Glutamatergic neuron (in vitro differentiated cells): ENCODE data around the gene CCS. TPM values are rescaled to one million over a fixed set of nuclear protein-coding genes. Genes with fewer than 3 reads are reported as not detected.

Experiments
- DNase-seq: peaks from one replicate; pipeline ENCODE4 v3.0.0; 2022
- H3K27ac Mint-ChIP-seq: one replicate; pipeline ENCODE4 v1.8.0; 2020; ENCODE audit warnings: mild to moderate bottlenecking, mixed read lengths, inconsistent platforms; ENCODE audit not compliant: unreplicated experiment
- H3K27me3 Mint-ChIP-seq: one replicate; pipeline ENCODE4 v1.8.0; 2020; ENCODE audit warnings: mild to moderate bottlenecking, moderate library complexity, mixed read lengths, inconsistent platforms; ENCODE audit not compliant: unreplicated experiment
- H3K36me3 Mint-ChIP-seq: one replicate; pipeline ENCODE4 v1.8.0; 2020; ENCODE audit warnings: mild to moderate bottlenecking, mixed read lengths, inconsistent platforms; ENCODE audit not compliant: unreplicated experiment
- H3K4me1 Mint-ChIP-seq: one replicate; pipeline ENCODE4 v1.8.0; 2020; ENCODE audit warnings: mild to moderate bottlenecking, low read depth, mixed read lengths, inconsistent platforms; ENCODE audit not compliant: unreplicated experiment
- H3K4me3 Mint-ChIP-seq: one replicate; pipeline ENCODE4 v1.8.0; 2020; ENCODE audit warnings: mild to moderate bottlenecking, mixed read lengths, inconsistent platforms; ENCODE audit not compliant: unreplicated experiment
- H3K9me3 Mint-ChIP-seq: one replicate; pipeline ENCODE4 v1.8.0; 2020; ENCODE audit warnings: mild to moderate bottlenecking, moderate library complexity, mixed read lengths, inconsistent platforms; ENCODE audit not compliant: unreplicated experiment
- total RNA-seq: library from RNA; stranded (reverse); fragmentation: NEBNext Ultra II Directional; extraction: Animal tissue kit (Norgen Biotek cat#: 25700); gene quantifications from one replicate; pipeline ENCODE4 v1.2.1, GENCODE V29; 2021; ENCODE audit not compliant: unreplicated experiment
- TF ChIP-seq, protein P1 (sequence below): fragments of 200-600 bp; sonication (generic); IDR thresholded peaks from one replicate; pipeline ENCODE4 v1.5.0; 2021; ENCODE audit not compliant: partially characterized antibody, unreplicated experiment

The CCS gene
- total RNA-seq, 1 donor from 2014 or later, result 65.1 TPM

DNA sequence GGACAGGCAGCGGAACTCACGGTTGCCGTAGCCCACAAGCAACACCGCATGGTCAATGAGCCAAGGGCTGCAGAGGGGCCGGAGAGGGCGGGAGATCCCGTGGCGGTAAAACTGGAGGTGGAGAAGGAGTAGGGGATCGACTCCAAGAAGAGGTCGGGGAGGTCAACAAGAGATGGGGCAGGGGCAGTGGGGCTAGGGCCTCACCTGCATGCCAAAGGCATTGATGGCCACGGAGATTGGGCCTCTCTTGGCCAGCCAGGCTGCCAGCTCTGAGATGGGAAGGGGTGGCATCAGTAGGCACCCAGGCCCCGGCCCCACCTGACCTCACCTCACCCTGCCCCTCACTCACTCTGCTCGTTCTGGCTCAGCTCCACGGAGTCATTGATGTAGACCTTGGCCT is 28.4 kb upstream of the CCS start:
- Mint-ChIP-seq H3K4me3 (no peak overlapping the region), H3K36me3 (no peaks in the 10 kb centered on the region), H3K27ac (no peak overlapping the region), H3K4me1 (peaks cover 6% of the 10 kb centered on the region), H3K9me3 (peaks cover 8% of the 10 kb centered on the region), H3K27me3 (peaks cover 8% of the 10 kb centered on the region)
- TF ChIP-seq, protein P1, sequence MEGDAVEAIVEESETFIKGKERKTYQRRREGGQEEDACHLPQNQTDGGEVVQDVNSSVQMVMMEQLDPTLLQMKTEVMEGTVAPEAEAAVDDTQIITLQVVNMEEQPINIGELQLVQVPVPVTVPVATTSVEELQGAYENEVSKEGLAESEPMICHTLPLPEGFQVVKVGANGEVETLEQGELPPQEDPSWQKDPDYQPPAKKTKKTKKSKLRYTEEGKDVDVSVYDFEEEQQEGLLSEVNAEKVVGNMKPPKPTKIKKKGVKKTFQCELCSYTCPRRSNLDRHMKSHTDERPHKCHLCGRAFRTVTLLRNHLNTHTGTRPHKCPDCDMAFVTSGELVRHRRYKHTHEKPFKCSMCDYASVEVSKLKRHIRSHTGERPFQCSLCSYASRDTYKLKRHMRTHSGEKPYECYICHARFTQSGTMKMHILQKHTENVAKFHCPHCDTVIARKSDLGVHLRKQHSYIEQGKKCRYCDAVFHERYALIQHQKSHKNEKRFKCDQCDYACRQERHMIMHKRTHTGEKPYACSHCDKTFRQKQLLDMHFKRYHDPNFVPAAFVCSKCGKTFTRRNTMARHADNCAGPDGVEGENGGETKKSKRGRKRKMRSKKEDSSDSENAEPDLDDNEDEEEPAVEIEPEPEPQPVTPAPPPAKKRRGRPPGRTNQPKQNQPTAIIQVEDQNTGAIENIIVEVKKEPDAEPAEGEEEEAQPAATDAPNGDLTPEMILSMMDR, result no peak
- no peak for DNase-seq

DNA sequence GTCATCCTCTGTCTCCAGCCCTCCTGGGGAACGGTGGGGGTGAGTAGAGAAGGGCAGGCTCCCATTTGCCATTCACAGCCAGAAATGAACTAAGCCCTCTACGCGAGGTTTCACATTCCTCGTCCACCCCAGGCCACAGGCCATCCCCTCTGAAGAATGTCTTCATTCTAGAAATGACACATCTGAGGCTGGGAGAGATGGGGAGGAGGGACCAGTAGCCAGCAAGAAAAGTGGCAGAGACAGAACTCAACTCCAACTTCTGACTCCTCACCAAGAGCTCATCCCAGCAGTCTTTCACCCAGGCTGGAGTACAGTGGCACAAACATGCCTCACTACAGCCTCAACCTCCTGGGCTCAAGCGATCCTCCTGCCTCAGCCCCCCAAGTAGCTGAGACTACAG is 28.0 kb upstream of the CCS start:
- Mint-ChIP-seq H3K4me1 (peaks cover 7% of the 10 kb centered on the region), H3K36me3 (no peaks in the 10 kb centered on the region), H3K27ac (no peak overlapping the region), H3K4me3 (no peak overlapping the region), H3K27me3 (peaks cover 8% of the 10 kb centered on the region), H3K9me3 (peaks cover 8% of the 10 kb centered on the region)
- DNase-seq, result no peak
- TF ChIP-seq, protein P1, result no peak

DNA sequence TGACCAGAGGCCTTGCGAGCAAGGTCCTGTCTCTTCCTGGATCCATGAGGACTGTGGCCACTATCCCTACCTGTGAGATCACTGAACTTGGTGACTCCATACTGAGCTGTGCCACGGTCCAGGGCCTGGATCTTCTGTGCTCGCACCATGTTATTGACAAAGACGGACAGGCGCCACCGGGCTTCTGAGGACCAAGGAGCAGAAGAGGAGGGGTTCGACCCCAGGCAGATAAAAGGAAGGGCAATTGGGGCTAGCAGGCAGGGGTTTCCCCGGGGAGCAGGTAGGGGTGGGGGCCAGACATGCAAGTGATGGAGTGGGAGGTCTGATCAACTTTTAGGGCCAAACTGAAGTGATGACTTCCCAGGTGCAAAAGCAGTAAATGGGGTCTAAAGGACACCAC is 26.8 kb upstream of the CCS start:
- H3K4me1 Mint-ChIP-seq, result peaks cover 14% of the 10 kb centered on the region
- TF ChIP-seq, protein P1, result no peak
- no peak for DNase-seq
- no peak overlapping the region for H3K27ac Mint-ChIP-seq
- H3K36me3 Mint-ChIP-seq, result no peaks in the 10 kb centered on the region
- H3K4me3 Mint-ChIP-seq, result no peak overlapping the region
- H3K9me3 Mint-ChIP-seq, result peaks cover 7% of the 10 kb centered on the region
- peaks cover 4% of the 10 kb centered on the region for H3K27me3 Mint-ChIP-seq

DNA sequence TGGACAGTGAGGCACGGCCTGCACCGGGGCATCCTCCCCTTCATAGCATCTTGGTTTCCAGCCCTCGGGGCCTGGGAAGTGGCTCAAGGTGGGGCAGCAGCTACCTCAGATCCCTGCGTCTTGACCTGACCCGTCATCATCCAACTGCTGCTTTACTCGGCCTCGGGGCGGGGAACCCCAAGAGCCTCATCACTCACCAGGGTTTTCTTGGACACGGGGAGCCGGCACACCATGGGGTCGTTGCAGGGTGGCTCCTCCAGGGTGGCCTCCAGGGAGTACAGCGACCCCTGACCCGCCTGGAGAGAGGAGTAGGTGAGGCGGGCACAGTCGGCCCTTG is 25.2 kb upstream of the CCS start:
- TF ChIP-seq, protein P1, result no peak
- DNase-seq, result no peak
- Mint-ChIP-seq H3K27ac (no peak overlapping the region), H3K36me3 (no peaks in the 10 kb centered on the region), H3K4me3 (peak overlapping the region; percentile 55), H3K27me3 (peaks cover 2% of the 10 kb centered on the region), H3K4me1 (peaks cover 12% of the 10 kb centered on the region), H3K9me3 (peaks cover 3% of the 10 kb centered on the region)

DNA sequence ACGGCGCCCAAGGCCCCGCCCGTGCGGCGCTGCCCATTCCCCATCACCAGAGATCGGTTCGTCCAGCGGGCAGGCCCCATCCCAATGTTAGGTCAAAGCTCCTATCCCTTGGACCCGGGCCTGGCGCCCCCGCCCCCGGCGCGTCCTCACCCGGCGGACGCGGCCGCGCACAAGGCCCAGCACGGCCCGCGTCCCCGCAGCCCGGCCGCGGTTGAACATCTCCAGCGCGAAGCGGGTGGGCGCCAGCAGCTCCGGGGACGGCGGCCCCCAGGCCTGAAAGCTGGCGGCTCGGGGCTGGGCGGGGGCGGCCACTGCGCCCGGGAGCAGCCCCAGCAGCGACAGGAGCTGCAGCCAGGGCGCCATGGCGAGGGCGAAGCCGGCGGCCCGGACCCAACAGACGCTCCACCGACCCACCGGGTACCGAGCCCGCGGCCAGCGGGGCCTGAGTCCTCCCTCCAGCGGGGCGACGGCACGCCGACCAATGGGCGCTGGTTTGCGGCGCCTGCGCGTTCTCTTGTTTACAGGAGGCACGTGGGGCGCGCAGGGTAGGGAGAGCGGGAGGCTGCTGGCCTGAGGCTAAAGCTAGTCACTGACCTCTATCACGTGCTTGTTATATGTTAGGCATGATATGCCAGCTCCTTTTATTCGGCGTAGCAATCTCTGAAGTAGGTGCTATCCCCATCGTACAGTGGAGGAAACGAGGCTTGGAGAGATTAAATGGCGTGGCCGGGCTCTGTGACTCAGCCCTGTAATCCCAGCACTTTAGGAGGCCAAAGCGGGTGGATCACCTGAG is 24.7 kb upstream of the CCS start, which contains the start of gene CTSF:
Gene CTSF, minus strand, starts transcription at position 483 of the 793 bp plus-strand sequence. Its CDS starts 120 bp downstream, at position 363.
- Mint-ChIP-seq H3K4me1 (peaks cover 11% of the 10 kb centered on the region), H3K27me3 (no peaks in the 10 kb centered on the region), H3K36me3 (no peaks in the 10 kb centered on the region), H3K9me3 (peaks cover 3% of the 10 kb centered on the region), H3K4me3 (peak within 1 kb of the TSS; percentile 55), H3K27ac (no peak within 1 kb of the TSS)
- TF ChIP-seq, protein P1, result no peak
- peak; percentile 84 for DNase-seq
